Gastroesophageal sphincter (tissue), 3 donors: ENCODE data around the gene PRKAR1B.
"Not testable (repeated sequence)": the region's sequence is repeated elsewhere in the genome, so short reads cannot be mapped to it uniquely, and the experiment has no call there.

Experiments
- EP300 ChIP-seq: sonication (generic); formaldehyde crosslinking; IDR thresholded peaks from one replicate; pipeline ENCODE4 v1.6.1; 2017; ENCODE audit warnings: antibody characterized with exemption, mild to moderate bottlenecking
- TF ChIP-seq, protein P1 (sequence below), 4 experiments: fragments of 200-600 bp in 2 of 4; fragments of 450-650 bp in 2 of 4; sonication (generic) in 1 of 4; IDR thresholded peaks; one replicate each; pipeline ENCODE4 v1.5.1; 2017 to 2019; ENCODE audit warnings: antibody characterized with exemption in 4 of 4, mild to moderate bottlenecking in 2 of 4, moderate library complexity in 2 of 4

DNA sequence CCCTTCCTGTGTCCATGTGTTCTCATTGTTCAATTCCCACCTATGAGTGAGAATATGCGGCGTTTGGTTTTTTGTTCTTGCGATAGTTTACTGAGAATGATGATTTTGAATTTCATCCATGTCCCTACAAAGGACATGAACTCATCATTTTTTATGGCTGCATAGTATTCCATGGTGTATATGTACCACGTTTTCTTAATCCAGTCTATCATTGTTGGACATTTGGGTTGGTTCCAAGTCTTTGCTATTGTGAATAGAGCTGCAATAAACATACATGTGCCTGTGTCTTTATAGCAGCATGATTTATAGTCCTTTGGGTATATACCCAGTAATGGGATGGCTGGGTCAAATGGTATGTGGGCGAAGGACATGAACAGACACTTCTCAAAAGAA, 17.0 kb upstream of the PRKAR1B start:
- TF ChIP-seq EP300, result not testable (repeated sequence)
- TF ChIP-seq, protein P1, sequence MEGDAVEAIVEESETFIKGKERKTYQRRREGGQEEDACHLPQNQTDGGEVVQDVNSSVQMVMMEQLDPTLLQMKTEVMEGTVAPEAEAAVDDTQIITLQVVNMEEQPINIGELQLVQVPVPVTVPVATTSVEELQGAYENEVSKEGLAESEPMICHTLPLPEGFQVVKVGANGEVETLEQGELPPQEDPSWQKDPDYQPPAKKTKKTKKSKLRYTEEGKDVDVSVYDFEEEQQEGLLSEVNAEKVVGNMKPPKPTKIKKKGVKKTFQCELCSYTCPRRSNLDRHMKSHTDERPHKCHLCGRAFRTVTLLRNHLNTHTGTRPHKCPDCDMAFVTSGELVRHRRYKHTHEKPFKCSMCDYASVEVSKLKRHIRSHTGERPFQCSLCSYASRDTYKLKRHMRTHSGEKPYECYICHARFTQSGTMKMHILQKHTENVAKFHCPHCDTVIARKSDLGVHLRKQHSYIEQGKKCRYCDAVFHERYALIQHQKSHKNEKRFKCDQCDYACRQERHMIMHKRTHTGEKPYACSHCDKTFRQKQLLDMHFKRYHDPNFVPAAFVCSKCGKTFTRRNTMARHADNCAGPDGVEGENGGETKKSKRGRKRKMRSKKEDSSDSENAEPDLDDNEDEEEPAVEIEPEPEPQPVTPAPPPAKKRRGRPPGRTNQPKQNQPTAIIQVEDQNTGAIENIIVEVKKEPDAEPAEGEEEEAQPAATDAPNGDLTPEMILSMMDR (IDR thresholded peaks at IDR 0.05), result not testable (repeated sequence)
